HepG2 (cell line): ENCODE data around the gene RABL2B.

ENCODE experiments used
- CBFB ChIP-seq: sonication (generic); formaldehyde crosslinking; IDR thresholded peaks from 2 replicates; pipeline ENCODE4 v1.4.0; 2020; ENCODE audit warnings: missing genetic modification reagents
- CCAR2 ChIP-seq: fragments of 200-400 bp; formaldehyde crosslinking; optimal IDR thresholded peaks from 2 replicates; pipeline ENCODE3; 2018; ENCODE audit warnings: low read depth, mild to moderate bottlenecking, low read length, moderate library complexity
- DMAP1 ChIP-seq: IDR thresholded peaks from 2 replicates; pipeline ENCODE4 v1.6.1; 2016
- EP300 ChIP-seq, 3 experiments: sonication (generic) in 1 of 3; formaldehyde crosslinking in 1 of 3; IDR thresholded peaks; 2 replicates each; pipeline versions ENCODE4 v1.5.1 to v1.6.1; 2011 to 2020; ENCODE audit warnings: low read depth in 2 of 3, low read length in 2 of 3, borderline replicate concordance in 1 of 3, improper control_type of control experiment in 1 of 3, mild to moderate bottlenecking in 1 of 3, missing genetic modification reagents in 1 of 3, moderate library complexity in 1 of 3
- KLF16 ChIP-seq, 2 experiments: sonication (generic) in 1 of 2; formaldehyde crosslinking in 1 of 2; IDR thresholded peaks; 2 replicates each; pipeline versions ENCODE4 v1.6.1 to v1.8.0; 2016 to 2023; ENCODE audit warnings: missing genetic modification reagents in 2 of 2, missing compliant biosample characterization in 1 of 2
- POLR2A ChIP-seq, 2 experiments: IDR thresholded peaks; 2 replicates each; pipeline ENCODE4 v1.6.1; 2011; ENCODE audit warnings: low read depth in 2 of 2, low read length in 2 of 2, mild to moderate bottlenecking in 1 of 2, moderate library complexity in 1 of 2; ENCODE audit not compliant: insufficient read depth in 1 of 2
- SMAD1 ChIP-seq: sonication (generic); formaldehyde crosslinking; IDR thresholded peaks from 2 replicates; pipeline ENCODE4 v1.4.0; 2020; ENCODE audit warnings: missing genetic modification reagents, low read depth, mild to moderate bottlenecking, borderline replicate concordance
- SUZ12 ChIP-seq: fragments of 150-350 bp; IDR thresholded peaks from 2 replicates; pipeline ENCODE4 v1.6.1; 2014; ENCODE audit warnings: low read depth, low read length
- TP53 ChIP-seq: sonication (generic); formaldehyde crosslinking; conservative IDR thresholded peaks from 2 replicates; pipeline ENCODE4 v1.4.0; 2020; ENCODE audit warnings: missing genetic modification reagents
- U2AF1 ChIP-seq: fragments of 200-400 bp; formaldehyde crosslinking; optimal IDR thresholded peaks from 2 replicates; pipeline ENCODE3; 2017; ENCODE audit warnings: mild to moderate bottlenecking, low read depth, low read length
- ZNF282 ChIP-seq: fragments of 450-650 bp; IDR thresholded peaks from 2 replicates; pipeline ENCODE4 v1.6.1; 2018; ENCODE audit not compliant: partially characterized antibody
- ZNF407 ChIP-seq: sonication (generic); formaldehyde crosslinking; IDR thresholded peaks from one replicate; pipeline ENCODE4 v1.5.1; 2020; ENCODE audit warnings: mild to moderate bottlenecking, missing genetic modification reagents; ENCODE audit errors: not compliant biosample characterization
- TF ChIP-seq, protein P1 (sequence below): sonication (generic); formaldehyde crosslinking; IDR thresholded peaks from 2 replicates; pipeline ENCODE4 v1.5.0; 2020; ENCODE audit warnings: mild to moderate bottlenecking, missing genetic modification reagents, moderate library complexity
- TF ChIP-seq, protein P2 (sequence below), 2 experiments: sonication (generic) in 1 of 2; formaldehyde crosslinking in 1 of 2; IDR thresholded peaks; 2 replicates each; pipeline versions ENCODE4 v1.5.1 to v1.6.1; 2011 to 2020; ENCODE audit warnings: borderline replicate concordance in 1 of 2, low read depth in 1 of 2, low read length in 1 of 2, mild to moderate bottlenecking in 1 of 2, missing genetic modification reagents in 1 of 2, moderate library complexity in 1 of 2

DNA sequence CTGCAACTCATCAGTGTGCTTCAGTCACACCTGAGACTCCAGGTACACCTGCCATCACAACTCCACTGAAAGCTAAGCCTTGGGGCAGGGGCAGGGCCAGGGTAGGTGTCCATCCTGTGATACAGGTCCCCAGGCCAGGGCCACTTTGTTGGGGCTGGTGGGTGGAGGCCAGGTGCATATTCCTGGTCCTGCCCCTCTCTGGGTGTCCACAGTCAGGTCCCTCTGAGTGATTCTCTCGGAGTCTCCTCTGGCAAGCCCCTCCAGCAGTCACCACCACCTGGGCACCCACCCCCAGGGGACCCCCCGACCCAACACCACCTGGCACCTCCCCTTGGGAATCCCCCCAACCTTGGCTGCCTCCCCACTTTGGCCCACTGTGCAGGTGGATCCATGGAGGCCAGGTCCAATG is 54.9 kb downstream of the RABL2B start:
- TF ChIP-seq, protein P1, sequence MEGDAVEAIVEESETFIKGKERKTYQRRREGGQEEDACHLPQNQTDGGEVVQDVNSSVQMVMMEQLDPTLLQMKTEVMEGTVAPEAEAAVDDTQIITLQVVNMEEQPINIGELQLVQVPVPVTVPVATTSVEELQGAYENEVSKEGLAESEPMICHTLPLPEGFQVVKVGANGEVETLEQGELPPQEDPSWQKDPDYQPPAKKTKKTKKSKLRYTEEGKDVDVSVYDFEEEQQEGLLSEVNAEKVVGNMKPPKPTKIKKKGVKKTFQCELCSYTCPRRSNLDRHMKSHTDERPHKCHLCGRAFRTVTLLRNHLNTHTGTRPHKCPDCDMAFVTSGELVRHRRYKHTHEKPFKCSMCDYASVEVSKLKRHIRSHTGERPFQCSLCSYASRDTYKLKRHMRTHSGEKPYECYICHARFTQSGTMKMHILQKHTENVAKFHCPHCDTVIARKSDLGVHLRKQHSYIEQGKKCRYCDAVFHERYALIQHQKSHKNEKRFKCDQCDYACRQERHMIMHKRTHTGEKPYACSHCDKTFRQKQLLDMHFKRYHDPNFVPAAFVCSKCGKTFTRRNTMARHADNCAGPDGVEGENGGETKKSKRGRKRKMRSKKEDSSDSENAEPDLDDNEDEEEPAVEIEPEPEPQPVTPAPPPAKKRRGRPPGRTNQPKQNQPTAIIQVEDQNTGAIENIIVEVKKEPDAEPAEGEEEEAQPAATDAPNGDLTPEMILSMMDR (CRISPR knock-in tag): no peak
- TF ChIP-seq DMAP1 (no peak), EP300 (IDR thresholded peaks at IDR 0.05; ENCODE audit: low read depth in 2 of 2, low read length in 2 of 2) (no peak), EP300 (CRISPR knock-in tag; IDR thresholded peaks at IDR 0.05; ENCODE audit: borderline replicate concordance) (no peak), SMAD1 (CRISPR knock-in tag) (no peak), ZNF282 (no peak), POLR2A (IDR thresholded peaks at IDR 0.05; ENCODE audit: insufficient read depth in 1 of 2, low read depth in 2 of 2, low read length in 2 of 2) (no peak), TP53 (CRISPR knock-in tag) (no peak), SUZ12 (no peak), U2AF1 (no peak), CCAR2 (no peak), CBFB (CRISPR knock-in tag) (no peak), ZNF407 (CRISPR knock-in tag) (no peak), KLF16 (CRISPR knock-in tag; IDR thresholded peaks at IDR 0.05) (no peak)
- TF ChIP-seq, protein P2, sequence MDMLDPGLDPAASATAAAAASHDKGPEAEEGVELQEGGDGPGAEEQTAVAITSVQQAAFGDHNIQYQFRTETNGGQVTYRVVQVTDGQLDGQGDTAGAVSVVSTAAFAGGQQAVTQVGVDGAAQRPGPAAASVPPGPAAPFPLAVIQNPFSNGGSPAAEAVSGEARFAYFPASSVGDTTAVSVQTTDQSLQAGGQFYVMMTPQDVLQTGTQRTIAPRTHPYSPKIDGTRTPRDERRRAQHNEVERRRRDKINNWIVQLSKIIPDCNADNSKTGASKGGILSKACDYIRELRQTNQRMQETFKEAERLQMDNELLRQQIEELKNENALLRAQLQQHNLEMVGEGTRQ (IDR thresholded peaks at IDR 0.05; ENCODE audit: low read depth, low read length): no peak
- TF ChIP-seq, protein P2 (CRISPR knock-in tag; IDR thresholded peaks at IDR 0.05; ENCODE audit: borderline replicate concordance): no peak
